HL-60/S4 (cell line): ENCODE results near the gene RGS18.
"Not testable (repeated sequence)": the region's sequence is repeated elsewhere in the genome, so short reads cannot be mapped to it uniquely, and the experiment has no call there.

ENCODE experiments used
- in situ Hi-C: fragments of 300-500 bp; cut with MboI; formaldehyde crosslinking; loops from 2 replicates; pipeline ENCODE4 v1.14.3; 2022; ENCODE audit warnings: low sequenced_read_pairs

The RGS18 gene, protein sequence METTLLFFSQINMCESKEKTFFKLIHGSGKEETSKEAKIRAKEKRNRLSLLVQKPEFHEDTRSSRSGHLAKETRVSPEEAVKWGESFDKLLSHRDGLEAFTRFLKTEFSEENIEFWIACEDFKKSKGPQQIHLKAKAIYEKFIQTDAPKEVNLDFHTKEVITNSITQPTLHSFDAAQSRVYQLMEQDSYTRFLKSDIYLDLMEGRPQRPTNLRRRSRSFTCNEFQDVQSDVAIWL

GRCh38 chr1:192158181-192158580 lies at the start of gene RGS18:
TSS of gene RGS18 (plus strand) at chr1:192158462. CDS start at chr1:192158638, 176 bp downstream.
- in situ Hi-C loops: no loop called here

- in situ Hi-C loops: no loop called here
Observed at GRCh38 chr1:192109576-192109975, 48.7 kb upstream of the RGS18 start.

DNA sequence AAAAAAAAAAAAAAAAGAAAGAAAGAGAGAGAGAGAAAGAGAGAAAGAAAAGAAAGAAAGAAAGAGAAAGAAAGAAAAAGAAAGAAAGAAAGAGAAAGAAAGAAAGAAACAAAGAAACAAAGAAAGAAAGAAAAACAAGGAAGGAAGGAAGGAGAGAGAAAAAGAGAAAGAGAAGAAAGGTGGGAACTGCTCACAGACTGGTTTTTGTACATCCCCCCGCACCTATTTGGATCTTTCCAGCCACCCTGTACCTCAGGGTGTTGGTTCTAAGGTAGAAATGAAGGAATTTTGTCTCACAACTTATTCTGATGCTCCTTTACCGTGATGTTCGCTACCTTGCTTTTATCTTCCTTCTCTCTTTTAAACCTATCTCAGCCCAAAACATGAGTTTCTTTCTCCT lies 43.3 kb upstream of the RGS18 start:
- in situ Hi-C loops: no loop called here

GRCh38 chr1:192118881-192119405 lies 39.3 kb upstream of the RGS18 start:
- in situ Hi-C loops: no loop called here

DNA sequence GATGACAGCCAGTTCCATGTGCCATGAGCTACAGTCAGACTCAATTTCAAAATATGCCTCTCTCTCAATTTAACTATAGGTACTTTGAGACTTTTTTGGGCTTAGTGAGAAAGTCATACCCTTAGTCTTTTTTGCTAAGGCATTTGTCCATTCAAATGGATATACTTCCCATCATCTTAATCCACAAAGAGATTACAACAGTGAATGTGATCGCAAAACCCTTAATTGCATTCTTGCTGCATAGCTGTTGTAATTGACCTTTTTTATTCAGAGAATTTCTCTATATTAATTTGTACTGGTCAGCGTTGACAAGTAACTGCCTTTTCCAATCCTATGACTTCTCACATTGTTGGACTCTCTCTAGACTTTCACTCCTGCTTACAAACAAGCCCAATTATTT lies 38.6 kb upstream of the RGS18 start:
- in situ Hi-C loops: no loop called here

GRCh38 chr1:192122668-192123067 lies 35.6 kb upstream of the RGS18 start:
- in situ Hi-C loops: no loop called here

- in situ Hi-C loops: no loop called here
Observed at GRCh38 chr1:192123212-192123611, 35.0 kb upstream of the RGS18 start.

GRCh38 chr1:192126030-192126619 lies 32.1 kb upstream of the RGS18 start:
- in situ Hi-C loops: no loop called here

DNA sequence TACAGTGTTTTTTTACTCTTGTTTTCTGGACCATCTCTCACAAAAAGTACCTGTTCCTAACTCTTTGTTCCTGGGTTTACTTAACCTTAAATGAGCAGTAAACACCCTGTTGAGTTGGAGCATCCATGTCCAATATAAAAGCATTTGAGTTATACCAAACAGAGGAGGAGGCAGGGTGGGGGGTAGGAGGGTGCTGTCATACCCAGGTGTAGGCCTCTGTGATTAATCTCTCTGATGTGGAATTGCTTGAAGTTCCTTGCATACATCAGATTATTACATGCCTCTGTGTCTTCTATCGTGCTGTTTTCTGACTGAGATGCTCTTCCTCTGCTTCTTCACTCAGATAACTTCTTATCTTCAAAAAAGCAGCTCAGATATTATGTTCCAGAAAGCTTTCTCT lies 28.1 kb upstream of the RGS18 start:
- in situ Hi-C loops: no loop called here

GRCh38 chr1:192130865-192131264 lies 27.4 kb upstream of the RGS18 start:
- in situ Hi-C loops: not testable (repeated sequence)

DNA sequence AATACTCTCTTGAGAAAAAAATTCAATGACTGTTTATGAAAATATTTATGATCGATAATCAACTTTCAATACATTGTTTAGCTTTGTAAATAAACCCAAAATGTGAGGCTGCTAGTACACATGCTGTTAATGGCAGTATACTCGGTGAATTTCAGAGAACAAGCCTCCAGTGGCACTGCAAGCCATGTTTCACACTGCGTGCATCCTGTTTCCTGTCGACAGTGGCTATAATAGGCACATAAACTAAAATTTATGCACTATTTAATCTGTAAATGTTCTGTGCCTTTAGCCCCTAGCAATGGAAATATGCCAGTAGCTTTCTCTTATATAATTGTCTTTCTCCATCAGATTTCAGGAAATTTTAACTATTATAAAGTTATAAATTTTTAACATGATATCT lies 26.3 kb upstream of the RGS18 start:
- in situ Hi-C loops: no loop called here

GRCh38 chr1:192133350-192133926 lies 24.8 kb upstream of the RGS18 start:
- in situ Hi-C loops: no loop called here

DNA sequence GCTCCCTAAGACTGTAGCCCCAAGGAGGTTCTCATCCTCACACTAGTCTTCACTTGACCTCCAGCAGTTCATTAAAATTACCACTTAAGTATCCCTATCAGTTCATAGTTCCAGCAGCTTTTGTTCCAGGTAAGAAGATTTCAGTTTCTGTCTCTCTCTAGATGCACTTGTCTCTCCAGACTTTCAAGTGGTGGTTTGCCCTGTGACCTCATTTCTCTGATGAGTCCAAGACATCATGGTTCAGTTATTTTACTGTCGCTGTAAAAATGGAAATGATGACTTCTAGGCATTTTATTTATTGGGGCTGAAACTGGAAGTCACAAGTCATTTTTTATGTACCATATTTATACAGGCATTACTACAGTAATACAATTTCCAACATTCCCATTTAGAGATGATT lies 17.9 kb upstream of the RGS18 start:
- in situ Hi-C loops: no loop called here

DNA sequence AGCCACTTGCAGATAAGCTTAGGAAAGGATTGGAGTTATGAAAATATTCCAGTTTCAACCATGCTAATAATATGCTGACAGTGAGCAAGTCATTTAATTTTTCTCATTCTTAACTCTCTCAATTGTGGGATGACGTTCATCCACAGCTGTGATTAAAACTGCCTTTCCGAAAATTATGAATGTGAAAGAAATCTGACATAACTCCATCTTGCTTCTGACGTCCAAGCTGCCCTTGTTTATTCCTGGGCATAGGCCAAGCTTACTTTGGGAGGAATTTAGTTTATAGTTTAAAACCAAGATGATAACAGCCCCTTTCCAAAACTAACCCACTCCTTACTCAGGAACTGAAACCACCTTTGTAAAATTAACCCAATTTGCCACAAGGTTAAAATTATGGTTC lies 11.0 kb upstream of the RGS18 start:
- in situ Hi-C loops: no loop called here

DNA sequence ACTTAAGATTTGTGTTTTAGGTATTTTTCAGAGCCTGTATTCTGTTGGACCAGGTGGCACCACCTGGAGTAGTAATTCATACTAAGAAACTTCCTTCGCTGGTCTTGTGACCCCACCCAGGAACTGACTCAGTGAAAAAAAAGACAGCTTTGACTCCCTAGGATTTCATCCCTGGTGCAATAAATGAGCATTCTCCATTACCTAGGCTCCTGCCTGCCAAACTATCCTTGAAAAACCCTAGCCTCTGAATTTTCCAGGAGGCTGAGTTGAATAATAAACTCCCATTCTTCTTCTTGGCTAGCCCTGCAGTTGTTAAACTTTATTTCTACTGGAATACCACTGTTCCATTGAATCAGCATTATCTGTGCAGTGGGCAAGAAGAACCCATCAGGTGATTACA lies 10.6 kb upstream of the RGS18 start:
- in situ Hi-C loops: no loop called here

- in situ Hi-C loops: no loop called here
Observed at GRCh38 chr1:192151176-192151575, 7.1 kb upstream of the RGS18 start.

GRCh38 chr1:192153276-192153675 lies 5.0 kb upstream of the RGS18 start:
- in situ Hi-C loops: no loop called here

DNA sequence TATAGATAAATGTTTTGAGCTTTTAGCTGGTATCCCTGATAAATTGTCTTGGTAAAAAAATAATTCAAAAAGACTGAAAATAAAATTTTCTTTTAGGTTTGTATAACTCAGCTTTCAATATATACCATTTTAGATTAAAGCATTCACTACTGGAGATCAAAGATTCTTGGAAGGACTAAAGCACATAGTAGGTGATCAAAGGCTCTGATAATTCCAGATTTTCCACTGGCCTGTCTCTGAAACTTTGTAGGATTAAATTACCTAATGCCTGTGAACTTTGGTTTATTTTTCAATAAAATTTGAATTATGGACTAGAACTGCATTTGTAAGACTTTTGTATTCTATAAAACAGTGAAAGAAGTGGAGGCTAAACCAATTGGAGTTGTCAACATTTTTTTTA lies 1.2 kb upstream of the RGS18 start:
- in situ Hi-C loops: no loop called here

DNA sequence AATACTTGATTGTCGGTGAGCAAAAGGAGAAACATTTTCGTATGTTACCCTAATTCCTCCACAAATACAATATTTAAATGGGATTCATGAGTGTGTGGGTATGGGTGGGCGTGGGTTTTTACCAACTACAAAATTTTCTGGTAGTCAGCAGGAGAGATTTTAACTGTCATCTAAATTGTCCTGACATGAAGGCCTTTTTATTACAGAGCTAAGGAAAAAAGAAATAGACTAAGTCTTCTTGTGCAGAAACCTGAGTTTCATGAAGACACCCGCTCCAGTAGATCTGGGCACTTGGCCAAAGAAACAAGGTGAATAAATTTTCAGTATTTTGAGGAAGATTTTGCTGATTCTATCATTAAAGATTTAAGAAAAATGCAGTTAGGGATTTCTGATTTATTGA lies 752 bp downstream of the RGS18 start:
- in situ Hi-C loops: no loop called here

- in situ Hi-C loops: no loop called here
Observed at GRCh38 chr1:192159781-192160180, 1.5 kb downstream of the RGS18 start.

DNA sequence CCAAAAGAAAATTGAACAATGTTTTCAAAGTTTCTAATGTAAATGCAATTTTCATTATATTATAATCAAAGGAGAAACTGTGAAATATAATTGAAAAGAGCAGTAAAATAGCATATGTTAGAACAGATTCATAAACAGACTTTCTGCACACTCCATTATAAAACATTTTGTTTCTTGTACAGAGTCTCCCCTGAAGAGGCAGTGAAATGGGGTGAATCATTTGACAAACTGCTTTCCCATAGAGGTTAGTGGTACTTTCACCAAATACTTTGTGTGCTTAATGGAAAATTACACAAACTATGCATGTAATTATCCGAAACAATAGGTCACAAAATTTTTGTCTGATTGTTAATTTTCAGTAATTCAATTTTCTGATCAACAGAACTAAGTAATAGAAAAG lies 1.9 kb downstream of the RGS18 start:
- in situ Hi-C loops: no loop called here

DNA sequence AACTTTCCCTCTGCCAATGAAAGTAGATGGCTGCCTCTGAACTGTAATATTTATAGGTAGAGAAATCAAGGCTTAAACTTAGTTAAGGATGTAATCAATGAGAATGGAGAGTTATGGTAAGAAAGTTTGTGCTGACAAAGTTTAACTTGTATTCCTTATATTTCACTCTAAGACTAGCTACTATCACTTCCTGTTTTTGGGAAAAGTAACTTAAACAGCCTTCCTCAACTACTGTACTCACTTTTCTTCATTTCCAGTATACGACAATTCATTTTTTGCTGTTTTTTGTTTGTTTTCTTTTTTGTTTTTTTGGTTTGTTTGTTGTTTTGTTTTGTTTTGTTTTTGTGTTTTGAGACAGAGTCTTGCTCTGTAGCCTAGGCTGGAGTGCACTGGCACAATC lies 3.7 kb downstream of the RGS18 start:
- in situ Hi-C loops: no loop called here
